DOHH2 (cell line): ENCODE results near the gene KREMEN2.

ENCODE experiments used
- EZH2phosphoT487 ChIP-seq: fragments of 200-600 bp; sonication (generic); IDR thresholded peaks from 2 replicates; pipeline ENCODE4 v1.6.1; 2017; ENCODE audit warnings: borderline replicate concordance, mild to moderate bottlenecking, antibody characterized with exemption, low read length, moderate library complexity, mixed read lengths
- TF ChIP-seq, protein P1 (sequence below): fragments of 200-600 bp; sonication (generic); IDR thresholded peaks from one replicate; pipeline ENCODE4 v1.5.1; 2014; ENCODE audit warnings: antibody characterized with exemption, mild to moderate bottlenecking, low read depth, low read length; ENCODE audit not compliant: poor library complexity, severe bottlenecking

DNA sequence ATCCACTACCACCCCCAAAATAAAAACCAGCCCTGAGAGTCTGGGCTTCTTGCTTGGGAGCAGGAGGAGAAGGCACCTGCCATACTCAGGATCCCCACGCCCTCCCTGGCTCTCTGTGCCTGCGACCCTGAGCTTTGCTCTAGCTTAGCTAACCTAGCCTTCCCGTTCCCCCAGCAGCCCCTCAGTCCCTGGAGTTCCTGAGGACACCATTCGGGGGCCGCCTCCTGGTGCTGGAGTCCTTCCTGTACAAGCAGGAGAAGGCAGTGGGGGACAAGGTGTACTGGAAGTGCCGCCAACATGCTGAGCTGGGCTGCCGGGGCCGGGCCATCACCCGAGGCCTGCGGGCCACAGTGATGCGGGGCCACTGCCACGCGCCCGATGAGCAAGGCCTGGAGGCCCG is 33.8 kb upstream of the KREMEN2 start:
- TF ChIP-seq, protein P1, sequence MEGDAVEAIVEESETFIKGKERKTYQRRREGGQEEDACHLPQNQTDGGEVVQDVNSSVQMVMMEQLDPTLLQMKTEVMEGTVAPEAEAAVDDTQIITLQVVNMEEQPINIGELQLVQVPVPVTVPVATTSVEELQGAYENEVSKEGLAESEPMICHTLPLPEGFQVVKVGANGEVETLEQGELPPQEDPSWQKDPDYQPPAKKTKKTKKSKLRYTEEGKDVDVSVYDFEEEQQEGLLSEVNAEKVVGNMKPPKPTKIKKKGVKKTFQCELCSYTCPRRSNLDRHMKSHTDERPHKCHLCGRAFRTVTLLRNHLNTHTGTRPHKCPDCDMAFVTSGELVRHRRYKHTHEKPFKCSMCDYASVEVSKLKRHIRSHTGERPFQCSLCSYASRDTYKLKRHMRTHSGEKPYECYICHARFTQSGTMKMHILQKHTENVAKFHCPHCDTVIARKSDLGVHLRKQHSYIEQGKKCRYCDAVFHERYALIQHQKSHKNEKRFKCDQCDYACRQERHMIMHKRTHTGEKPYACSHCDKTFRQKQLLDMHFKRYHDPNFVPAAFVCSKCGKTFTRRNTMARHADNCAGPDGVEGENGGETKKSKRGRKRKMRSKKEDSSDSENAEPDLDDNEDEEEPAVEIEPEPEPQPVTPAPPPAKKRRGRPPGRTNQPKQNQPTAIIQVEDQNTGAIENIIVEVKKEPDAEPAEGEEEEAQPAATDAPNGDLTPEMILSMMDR, result no peak
- no peak for TF ChIP-seq EZH2phosphoT487
